Activated CD8-positive, alpha-beta T cell treated with anti-CD3 and anti-CD28 coated beads for 36 hours (primary cell): Measurements from ENCODE around the gene UGT2B11. TPM values are rescaled to one million over a fixed set of nuclear protein-coding genes. Genes with fewer than 3 reads are reported as not detected.
"Not testable (repeated sequence)": the region's sequence is repeated elsewhere in the genome, so short reads cannot be mapped to it uniquely, and the experiment has no call there.

Experiments
- ATAC-seq: fragments of 200-7000 bp; cut with Tn5 transposase; one replicate; pipeline ENCODE4 v1.10.0; 2021; ENCODE audit warnings: mild to moderate bottlenecking, moderate library complexity
- CTCF ChIA-PET: fragments of 350-600 bp; sonication (Branson Sonifier 250); formaldehyde crosslinking; loops from one replicate; lab custom pipeline; 2021; ENCODE audit warnings: antibody characterized with exemption; lab: Charles Lee
- POLR2A ChIA-PET: fragments of 350-600 bp; sonication (Branson Sonifier 250); formaldehyde crosslinking; loops from one replicate; lab custom pipeline; 2021; ENCODE audit warnings: antibody characterized with exemption; lab: Charles Lee
- DNase-seq: peaks from one replicate; pipeline ENCODE4 v3.0.0-alpha.2; 2020
- H3K27ac Mint-ChIP-seq: one replicate; pipeline ENCODE4 v1.8.0; 2021; ENCODE audit warnings: mild to moderate bottlenecking, mixed read lengths
- H3K27me3 Mint-ChIP-seq: one replicate; pipeline ENCODE4 v1.8.0; 2021; ENCODE audit warnings: mixed read lengths
- H3K36me3 Mint-ChIP-seq: one replicate; pipeline ENCODE4 v1.8.0; 2021; ENCODE audit warnings: low read depth, mixed read lengths
- H3K4me1 Mint-ChIP-seq: one replicate; pipeline ENCODE4 v1.8.0; 2021; ENCODE audit warnings: low read depth, mixed read lengths
- H3K4me3 Mint-ChIP-seq: one replicate; pipeline ENCODE4 v1.8.0; 2021; ENCODE audit warnings: mild to moderate bottlenecking, moderate library complexity, mixed read lengths
- H3K9me3 Mint-ChIP-seq: one replicate; pipeline ENCODE4 v1.8.0; 2021; ENCODE audit warnings: mixed read lengths
- intact Hi-C: fragments of 100-400 bp; cut with micrococcal nuclease; formaldehyde crosslinking; loops from one replicate; pipeline ENCODE4 v1.10.0; 2022
- total RNA-seq, 2 experiments: library from RNA; stranded (reverse); gene quantifications; one replicate each; pipeline ENCODE4 v1.2.3, GENCODE V29; 2021
- TF ChIP-seq, protein P1 (sequence below): fragments of 200-600 bp; IDR thresholded peaks from one replicate; pipeline ENCODE4 v1.8.0; 2022; ENCODE audit warnings: antibody characterized with exemption, mild to moderate bottlenecking

UGT2B11 gene
- total RNA-seq, 2 experiments from 2014 or later, result not detected

DNA sequence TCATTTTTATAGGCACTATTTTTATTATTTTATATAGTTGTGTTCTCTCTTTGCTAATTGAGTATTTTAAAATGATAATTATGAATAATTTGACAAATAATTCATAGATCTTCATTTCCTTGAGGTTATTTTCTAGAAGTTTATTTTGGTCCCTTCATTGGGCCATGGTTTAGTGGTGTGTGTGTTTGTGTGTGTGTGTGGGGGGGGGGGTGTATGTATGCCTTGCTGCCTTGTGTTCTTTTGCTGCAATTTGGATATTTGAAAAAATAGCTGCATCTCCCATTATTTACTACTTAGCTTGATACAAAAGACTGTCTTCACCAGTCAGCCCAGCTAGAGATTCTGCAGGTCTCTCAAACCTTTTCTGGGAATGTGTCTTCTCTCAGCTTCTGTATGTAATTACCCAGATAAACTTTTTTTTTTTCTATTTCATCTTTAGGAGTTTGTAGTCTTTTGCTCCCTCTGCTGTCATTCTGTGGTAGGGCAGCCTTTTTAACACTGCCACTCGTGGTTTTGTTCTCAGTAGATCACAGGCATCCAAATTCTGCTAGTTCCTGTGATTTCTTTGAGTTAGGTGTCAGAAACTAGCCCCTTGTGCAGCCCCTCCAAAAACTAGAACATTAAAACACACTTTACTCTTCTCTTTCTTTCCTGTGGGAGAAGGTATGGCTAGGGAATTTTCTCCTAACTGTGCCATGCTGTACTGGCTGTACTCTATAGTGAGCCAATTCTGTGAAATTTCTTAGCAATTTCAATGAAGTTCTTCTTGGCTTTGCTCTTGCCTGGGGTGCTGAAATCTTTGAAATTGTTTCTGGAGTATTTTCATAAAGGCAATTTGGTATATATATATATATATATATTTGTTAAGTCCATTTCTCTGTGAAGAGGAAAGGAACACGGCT lies 44.1 kb downstream of the UGT2B11 start:
- H3K4me3 Mint-ChIP-seq, H3K27me3 Mint-ChIP-seq, POLR2A ChIA-PET, H3K36me3 Mint-ChIP-seq, H3K4me1 Mint-ChIP-seq, H3K27ac Mint-ChIP-seq, H3K9me3 Mint-ChIP-seq: not testable (repeated sequence)
- peak; percentile 64 for ATAC-seq
- CTCF ChIA-PET, result interaction anchor here (0.6 to 1.2 kb wide), 4 partner anchors 14 to 1181 kb away, joined by 3 read pairs; no protein-coding TSS in a partner anchor
- intact Hi-C loops, result loop anchor here (5.0 kb wide), 1 partner anchor 673 kb away; no protein-coding TSS in a partner anchor
- DNase-seq, result peak; percentile 53
- TF ChIP-seq, protein P1, sequence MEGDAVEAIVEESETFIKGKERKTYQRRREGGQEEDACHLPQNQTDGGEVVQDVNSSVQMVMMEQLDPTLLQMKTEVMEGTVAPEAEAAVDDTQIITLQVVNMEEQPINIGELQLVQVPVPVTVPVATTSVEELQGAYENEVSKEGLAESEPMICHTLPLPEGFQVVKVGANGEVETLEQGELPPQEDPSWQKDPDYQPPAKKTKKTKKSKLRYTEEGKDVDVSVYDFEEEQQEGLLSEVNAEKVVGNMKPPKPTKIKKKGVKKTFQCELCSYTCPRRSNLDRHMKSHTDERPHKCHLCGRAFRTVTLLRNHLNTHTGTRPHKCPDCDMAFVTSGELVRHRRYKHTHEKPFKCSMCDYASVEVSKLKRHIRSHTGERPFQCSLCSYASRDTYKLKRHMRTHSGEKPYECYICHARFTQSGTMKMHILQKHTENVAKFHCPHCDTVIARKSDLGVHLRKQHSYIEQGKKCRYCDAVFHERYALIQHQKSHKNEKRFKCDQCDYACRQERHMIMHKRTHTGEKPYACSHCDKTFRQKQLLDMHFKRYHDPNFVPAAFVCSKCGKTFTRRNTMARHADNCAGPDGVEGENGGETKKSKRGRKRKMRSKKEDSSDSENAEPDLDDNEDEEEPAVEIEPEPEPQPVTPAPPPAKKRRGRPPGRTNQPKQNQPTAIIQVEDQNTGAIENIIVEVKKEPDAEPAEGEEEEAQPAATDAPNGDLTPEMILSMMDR, result peak; percentile 41

DNA sequence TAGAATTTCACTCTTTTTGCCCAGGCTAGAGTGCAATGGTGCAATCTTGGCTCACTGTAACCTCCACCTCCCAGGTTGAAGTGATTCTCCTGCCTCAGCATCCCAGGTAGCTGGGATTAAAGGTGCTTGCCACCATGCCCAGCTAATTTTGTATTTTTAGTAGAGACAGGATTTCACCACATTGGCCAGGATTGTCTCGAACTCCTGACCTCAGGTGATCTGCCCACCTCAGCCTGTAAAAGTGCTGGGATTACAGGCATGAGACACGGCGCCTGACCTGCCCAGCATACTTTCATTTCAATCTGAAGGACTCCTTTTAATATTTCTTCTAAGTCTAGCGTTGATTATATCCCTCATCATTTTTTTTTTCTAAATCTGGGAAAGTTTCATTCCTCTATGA lies 45.4 kb downstream of the UGT2B11 start:
- H3K4me3 Mint-ChIP-seq, intact Hi-C loops, H3K4me1 Mint-ChIP-seq, H3K27me3 Mint-ChIP-seq, H3K36me3 Mint-ChIP-seq, H3K9me3 Mint-ChIP-seq, CTCF ChIA-PET, ATAC-seq, H3K27ac Mint-ChIP-seq, DNase-seq: not testable (repeated sequence)
- POLR2A ChIA-PET, result interaction anchor here (0.7 kb wide), 1 partner anchor 1547 kb away, joined by 3 read pairs; no protein-coding TSS in a partner anchor

DNA sequence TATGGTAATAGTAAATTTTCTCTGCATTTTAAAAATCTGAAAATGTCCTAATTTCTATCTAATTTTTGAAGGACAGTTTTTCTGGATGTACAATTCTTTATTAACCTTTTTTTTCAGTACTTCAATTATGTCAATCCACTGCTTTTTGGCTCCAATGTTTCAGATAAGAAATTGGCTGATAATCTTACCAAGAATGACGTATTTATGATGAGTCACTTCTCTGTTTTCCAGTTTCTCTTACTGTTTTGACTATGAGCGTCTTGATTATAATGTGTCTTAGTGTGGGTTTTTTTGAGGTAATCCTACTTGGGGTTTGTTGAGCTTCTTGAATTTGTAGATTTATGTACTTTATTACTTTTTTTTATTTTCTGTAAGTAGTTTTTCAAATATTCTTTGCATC lies 47.2 kb downstream of the UGT2B11 start:
- no peak for ATAC-seq

DNA sequence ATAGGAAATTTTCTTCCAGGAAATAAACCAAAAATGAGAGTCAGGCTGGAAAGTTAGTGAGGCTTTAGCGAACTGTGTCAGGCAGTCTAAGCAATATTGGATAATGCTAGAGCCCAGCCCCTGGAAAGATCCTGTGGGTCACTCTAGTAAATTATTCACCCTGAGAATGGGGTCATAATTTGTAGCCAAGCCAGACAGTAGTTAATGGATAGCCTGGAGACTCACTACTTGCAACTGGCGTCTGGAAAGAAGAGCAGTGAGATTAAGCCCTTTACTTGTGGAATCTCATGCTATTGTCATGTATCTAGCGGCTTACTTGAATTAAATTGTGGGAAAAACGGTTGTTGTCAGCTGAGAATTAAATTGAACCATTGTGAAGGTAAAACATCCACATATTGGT lies 48.2 kb downstream of the UGT2B11 start:
- ATAC-seq, H3K4me3 Mint-ChIP-seq, H3K27ac Mint-ChIP-seq, CTCF ChIA-PET, H3K4me1 Mint-ChIP-seq, intact Hi-C loops, H3K27me3 Mint-ChIP-seq, DNase-seq, POLR2A ChIA-PET, H3K36me3 Mint-ChIP-seq, H3K9me3 Mint-ChIP-seq: not testable (repeated sequence)

More for the DNA sequence above, 47.2 kb downstream of the UGT2B11 start:
- Mint-ChIP-seq H3K36me3 (no peaks in the 10 kb centered on the region), H3K27me3 (no peaks in the 10 kb centered on the region), H3K4me1 (no peaks in the 10 kb centered on the region), H3K9me3 (peaks cover 2% of the 10 kb centered on the region), H3K4me3 (no peak overlapping the region), H3K27ac (no peak overlapping the region)
- ChIA-PET CTCF (no interaction called here), POLR2A (no interaction called here)
- intact Hi-C loops, result no loop called here
- DNase-seq, result no peak
- TF ChIP-seq, protein P1, result no peak

DNA sequence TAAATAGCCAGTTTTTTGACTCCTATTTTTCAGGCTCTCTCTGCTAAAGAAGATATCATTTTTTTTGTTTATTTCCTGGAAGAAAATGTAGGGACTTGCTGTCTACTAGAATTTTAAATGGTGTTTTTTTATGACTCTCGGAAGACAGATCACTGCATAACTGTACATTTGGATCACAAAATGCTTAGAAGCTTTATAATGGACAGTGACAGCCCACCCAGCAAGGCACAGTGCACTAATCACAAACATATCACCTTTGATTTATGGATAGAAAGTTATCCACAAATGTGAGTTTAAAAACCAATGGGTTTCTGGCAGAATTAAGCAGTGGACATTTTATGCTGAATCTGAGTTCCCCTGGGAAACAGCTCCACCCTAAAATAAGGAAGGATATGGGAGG lies 48.8 kb downstream of the UGT2B11 start:
- H3K36me3 Mint-ChIP-seq, POLR2A ChIA-PET: not testable (repeated sequence)

DNA sequence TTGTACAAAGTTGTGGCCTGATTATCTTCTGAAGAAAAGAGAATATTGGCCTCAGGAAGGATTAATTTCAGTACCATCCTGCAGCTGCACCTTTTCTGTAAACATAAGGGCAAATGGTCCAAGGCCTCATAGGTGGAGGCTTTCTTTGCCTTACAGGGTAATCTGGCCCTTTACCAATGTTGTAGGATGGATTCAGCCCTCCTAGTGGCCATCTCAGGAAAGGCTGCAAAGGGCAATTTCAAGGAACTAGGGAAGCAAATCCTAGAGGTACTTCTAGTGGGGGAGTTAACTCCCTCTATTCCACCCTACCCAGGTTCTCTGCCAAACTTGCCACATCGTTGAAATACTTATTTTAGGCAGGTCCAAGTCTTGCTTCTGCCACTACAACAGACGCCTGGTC lies 57.6 kb downstream of the UGT2B11 start:
- H3K9me3 Mint-ChIP-seq, result no peaks in the 10 kb centered on the region
- ATAC-seq, result no peak
- TF ChIP-seq, protein P1, result no peak
- ChIA-PET CTCF (no interaction called here), POLR2A (no interaction called here)
- H3K36me3 Mint-ChIP-seq, result no peaks in the 10 kb centered on the region
- DNase-seq, result no peak
- H3K27ac Mint-ChIP-seq, result no peak overlapping the region
- no peaks in the 10 kb centered on the region for H3K4me1 Mint-ChIP-seq
- H3K27me3 Mint-ChIP-seq, result no peaks in the 10 kb centered on the region
- intact Hi-C loops, result no loop called here
- no peak overlapping the region for H3K4me3 Mint-ChIP-seq

More for the DNA sequence above, 48.8 kb downstream of the UGT2B11 start:
- H3K27ac Mint-ChIP-seq, H3K27me3 Mint-ChIP-seq, H3K4me3 Mint-ChIP-seq, H3K4me1 Mint-ChIP-seq, CTCF ChIA-PET, ATAC-seq, intact Hi-C loops, DNase-seq, H3K9me3 Mint-ChIP-seq: not testable (repeated sequence)
